Measurements from ENCODE around the gene HDGFL2. TPM values are rescaled to one million over a fixed set of nuclear protein-coding genes. Genes with fewer than 3 reads are reported as not detected.

The HDGFL2 gene
- total RNA-seq, 2 donors from 2014 or later = 24.9 to 33.6 TPM

DNA sequence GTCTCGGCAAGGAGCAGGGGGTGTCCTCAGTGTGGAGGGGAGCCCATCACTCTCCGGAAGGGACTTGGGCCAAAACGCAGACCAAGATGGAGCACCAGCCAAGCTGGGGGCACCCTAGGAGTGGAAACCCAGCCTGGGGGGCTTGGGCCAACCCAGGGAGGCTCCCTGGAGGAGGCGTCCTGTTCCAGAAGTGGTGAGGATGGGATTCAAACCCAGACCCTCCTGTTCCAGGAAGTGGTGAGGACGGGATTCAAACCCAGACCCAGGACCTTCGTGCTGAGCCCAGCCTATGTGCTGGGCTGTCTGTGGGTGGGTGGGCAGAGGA is 47.0 kb downstream of the HDGFL2 start:
- intact Hi-C loops (cut with DNase I) = no loop called here
- DNase-seq (no peak), ATAC-seq (no peak)
- no peak overlapping the region for H3K27ac ChIP-seq
- H3K36me3 ChIP-seq (replicated peaks in 1 of 2; ENCODE audit: insufficient read depth in 1 of 2, low read depth in 2 of 2) = no peaks in the 10 kb centered on the region
- H3K27me3 ChIP-seq = no peaks in the 10 kb centered on the region
- no peaks in the 10 kb centered on the region for H3K9me3 ChIP-seq
- no peak overlapping the region for H3K4me3 ChIP-seq
- TF ChIP-seq POLR2A (IDR thresholded peaks at IDR 0.05) = no peak
- TF ChIP-seq CTCF (IDR thresholded peaks at IDR 0.05) = no peak
- WGBS, 2 donors = 80 to 97% methylated on average over 4 to 5 of the region's 6 CpGs
- H3K4me1 ChIP-seq = peaks cover 9% of the 10 kb centered on the region

DNA sequence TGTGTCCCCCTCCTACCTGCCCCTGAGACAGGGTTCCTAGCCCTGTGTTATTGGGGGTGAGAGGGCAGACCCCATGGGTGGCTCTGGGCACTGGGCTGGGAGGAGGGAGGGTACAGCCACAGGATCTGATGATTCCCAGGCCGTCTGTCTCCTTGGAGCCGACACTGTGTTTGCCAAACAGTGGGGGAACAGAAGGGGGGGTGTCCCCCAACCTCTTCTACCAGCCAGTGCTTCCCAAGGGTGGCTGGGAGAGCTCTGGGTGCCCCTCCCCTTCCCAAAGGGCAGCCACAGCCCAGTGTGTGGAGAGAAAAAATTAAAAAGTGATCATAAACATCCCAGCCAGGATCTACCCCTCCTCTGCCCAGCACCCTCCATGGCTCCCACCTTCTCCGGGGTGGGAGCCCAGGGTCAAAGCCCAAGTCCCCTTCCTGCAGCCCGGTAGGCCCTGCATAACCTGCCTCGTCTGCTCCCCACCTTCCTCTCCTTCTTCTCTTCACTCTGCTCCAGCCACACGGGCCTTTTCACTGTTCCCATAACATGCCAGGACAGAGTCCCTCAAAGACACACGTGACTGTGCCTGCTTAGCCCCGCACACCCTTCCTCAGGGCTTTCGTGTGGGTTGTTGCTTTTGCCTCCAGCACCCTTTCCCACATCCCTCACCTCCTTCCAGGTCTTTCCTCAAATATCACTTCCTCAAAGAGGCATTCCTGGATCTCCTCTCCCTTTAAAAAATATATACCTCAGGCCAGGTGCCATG is 47.6 kb downstream of the HDGFL2 start:
- DNase-seq (no peak), ATAC-seq (no peak)
- no peak overlapping the region for H3K4me3 ChIP-seq
- no peaks in the 10 kb centered on the region for H3K9me3 ChIP-seq
- peaks cover 9% of the 10 kb centered on the region for H3K4me1 ChIP-seq
- TF ChIP-seq POLR2A (IDR thresholded peaks at IDR 0.05) (no peak), CTCF (IDR thresholded peaks at IDR 0.05) (no peak)
- no peaks in the 10 kb centered on the region for H3K36me3 ChIP-seq (replicated peaks in 1 of 2; ENCODE audit: insufficient read depth in 1 of 2, low read depth in 2 of 2)
- H3K27me3 ChIP-seq = no peaks in the 10 kb centered on the region
- no peak overlapping the region for H3K27ac ChIP-seq
- WGBS, 2 donors = 78 to 84% methylated on average over 9 of the region's 9 CpGs
- intact Hi-C loops (cut with DNase I) = no loop called here

DNA sequence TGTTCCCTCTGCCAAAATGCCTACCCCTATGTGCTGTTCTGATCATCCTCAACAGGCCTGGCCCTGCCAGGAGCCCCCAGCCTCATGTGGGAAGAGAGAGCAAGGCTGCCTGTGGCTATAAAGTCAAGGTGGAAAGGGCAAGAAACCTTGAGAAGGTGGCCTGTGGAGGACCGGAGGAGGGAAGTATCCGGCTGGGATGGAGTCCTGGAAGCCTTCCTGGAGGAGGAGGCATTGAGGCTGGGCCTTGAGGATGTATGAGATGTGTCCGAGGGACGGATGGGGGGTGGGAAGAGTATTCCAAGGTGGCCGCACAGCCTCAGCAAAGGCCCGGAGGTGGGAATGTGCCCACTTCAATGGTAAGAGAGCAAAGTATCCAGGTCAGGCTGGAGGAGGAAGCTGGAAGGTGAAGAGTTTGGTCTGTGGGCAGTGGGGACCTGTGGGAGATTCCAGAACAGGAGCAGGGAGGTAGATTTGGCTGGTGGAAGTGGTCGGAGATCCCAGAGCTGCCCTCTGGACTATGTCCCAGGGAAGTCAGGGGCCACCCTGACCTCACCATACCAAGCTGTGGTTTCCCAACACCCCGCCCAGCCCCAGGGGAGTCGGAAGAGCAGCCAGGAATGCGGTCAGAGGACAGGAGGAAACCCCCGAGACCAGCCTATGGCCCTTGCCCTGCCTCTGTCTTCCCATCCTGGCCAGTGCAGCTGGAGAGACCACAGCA is 49.2 kb downstream of the HDGFL2 start:
- intact Hi-C loops (cut with DNase I) = no loop called here
- ATAC-seq (no peak), DNase-seq (no peak)
- Histone ChIP-seq H3K27me3 (no peaks in the 10 kb centered on the region), H3K9me3 (no peaks in the 10 kb centered on the region), H3K4me3 (no peak overlapping the region), H3K27ac (no peak overlapping the region), H3K36me3 (replicated peaks in 1 of 2; ENCODE audit: insufficient read depth in 1 of 2, low read depth in 2 of 2) (no peaks in the 10 kb centered on the region), H3K4me1 (peaks cover 9% of the 10 kb centered on the region)
- WGBS, 2 donors = 89 to 93% methylated on average over 11 of the region's 11 CpGs
- TF ChIP-seq POLR2A (IDR thresholded peaks at IDR 0.05) (no peak), CTCF (IDR thresholded peaks at IDR 0.05) (no peak)

GRCh38 chr19:4521888-4522242 is 49.8 kb downstream of the HDGFL2 start:
- TF ChIP-seq CTCF (IDR thresholded peaks at IDR 0.05) = no peak
- TF ChIP-seq POLR2A (IDR thresholded peaks at IDR 0.05) = no peak
- Histone ChIP-seq H3K4me3 (no peak overlapping the region), H3K9me3 (no peaks in the 10 kb centered on the region), H3K27ac (no peak overlapping the region), H3K27me3 (no peaks in the 10 kb centered on the region), H3K4me1 (peaks cover 9% of the 10 kb centered on the region), H3K36me3 (replicated peaks in 1 of 2; ENCODE audit: insufficient read depth in 1 of 2, low read depth in 2 of 2) (no peaks in the 10 kb centered on the region)
- no peak for DNase-seq
- ATAC-seq = no peak
- intact Hi-C loops (cut with DNase I) = no loop called here
- 90 to 92% methylated on average over 4 to 5 of the region's 5 CpGs for WGBS, 2 donors
